Measurements from ENCODE around the gene AJAP1. TPM values are rescaled to one million over a fixed set of nuclear protein-coding genes. Genes with fewer than 3 reads are reported as not detected.

Gene AJAP1
- total and polyA plus RNA-seq, 2 of the 8 experiments (the other 6 are each of a cell fraction or from before 2014, with no cell fraction given): 1.9 to 6.2 TPM

- ChIA-PET POLR2A (ENCODE audit: partially characterized antibody) (no interaction called here), CTCF (ENCODE audit: partially characterized antibody) (interaction anchor here (0.9 to 2.4 kb wide), 3 partner anchors 14 to 30 kb away, joined by 3 to 8 read pairs (median 3); no protein-coding TSS in a partner anchor)
- peaks cover 3 to 7% (median 5%) of the 10 kb centered on the region in 4 experiments; a peak in 5 of 7 replicates for H3K4me1 ChIP-seq (replicated peaks in 1 of 4; ENCODE audit: control insufficient read depth in 3 of 4, insufficient read depth in 4 of 4, low read length in 3 of 4)
- H4K20me1 ChIP-seq (replicated peaks in 1 of 2; ENCODE audit: control insufficient read depth in 1 of 2, insufficient read depth in 2 of 2, low read length in 2 of 2): no peaks in the 10 kb centered on the region
- TF ChIP-seq SIRT6 (IDR thresholded peaks at IDR 0.05; ENCODE audit: low read length): no peak
- TF ChIP-seq EZH2 (IDR thresholded peaks at IDR 0.05; ENCODE audit: low read depth, low read length, severe bottlenecking): no peak
- TF ChIP-seq SP2 (IDR thresholded peaks at IDR 0.05; ENCODE audit: low read length): no peak
- no peak for TF ChIP-seq TCF12 (IDR thresholded peaks at IDR 0.05; ENCODE audit: low read depth, low read length)
- no peak for TF ChIP-seq CBX8 (IDR thresholded peaks at IDR 0.05; ENCODE audit: borderline replicate concordance, low read depth, low read length)
- no peak for TF ChIP-seq PHF8 (conservative IDR thresholded peaks at IDR 0.05; ENCODE audit: low read depth, low read length)
- TF ChIP-seq NRF1 (IDR thresholded peaks at IDR 0.05; ENCODE audit: low read depth, low read length): no peak
- no peak for TF ChIP-seq RNF2 (IDR thresholded peaks at IDR 0.05; ENCODE audit: borderline replicate concordance, low read depth, low read length, missing control alignments, poor library complexity, severe bottlenecking)
- no peak for TF ChIP-seq EGR1 (IDR thresholded peaks at IDR 0.05; ENCODE audit: borderline replicate concordance, low read depth, low read length)
- no peak for TF ChIP-seq SP1 (IDR thresholded peaks at IDR 0.05; ENCODE audit: low read depth, low read length)
- TF ChIP-seq TEAD4 (IDR thresholded peaks at IDR 0.05; ENCODE audit: low read depth, low read length): no peak
- no peak overlapping the region; the same call in 1 of the 2 replicates for H2BK5ac ChIP-seq (ENCODE audit: low read depth, low read length)
- no peaks in the 10 kb centered on the region; a peak in 1 of 7 replicates for H3K27me3 ChIP-seq (replicated peaks in 1 of 4; ENCODE audit: control insufficient read depth in 3 of 4, extremely low read depth in 1 of 4, insufficient read depth in 3 of 4, low read length in 3 of 4)
- H2AK5ac ChIP-seq (ENCODE audit: low read depth, low read length): peak overlapping the region; percentile 48; the same call in 1 of the 2 replicates
- H3K23me2 ChIP-seq (ENCODE audit: low read depth, low read length): no peaks in the 10 kb centered on the region
- H3K56ac ChIP-seq (replicated peaks; ENCODE audit: insufficient read length, low read depth, low read length): no peak overlapping the region
- H3K23ac ChIP-seq (ENCODE audit: insufficient read length): no peak overlapping the region
- no peak overlapping the region for H3K27ac ChIP-seq (ENCODE audit: low read depth, low read length)
- no peak for FAIRE-seq
- H2BK15ac ChIP-seq (ENCODE audit: low read length): no peak overlapping the region
- H3K9ac ChIP-seq (replicated peaks in 1 of 4; ENCODE audit: extremely low read depth in 1 of 4, low read depth in 3 of 4, low read length in 3 of 4): no peak overlapping the region
- no peaks in the 10 kb centered on the region for H3K36me3 ChIP-seq (ENCODE audit: control insufficient read depth in 2 of 4, insufficient read depth in 4 of 4, low read length in 3 of 4)
- no peak for DNase-seq (ENCODE audit: low read depth in 1 of 2, low spot score in 2 of 2)
- no peak overlapping the region for H2BK120ac ChIP-seq (replicated peaks; ENCODE audit: low read depth, low read length)
- no peak overlapping the region for H2BK20ac ChIP-seq (ENCODE audit: low read length)
- H3K14ac ChIP-seq (ENCODE audit: insufficient read length): no peak overlapping the region
- 84% methylated on average over 10 of the region's 11 CpGs; no CpG with 5 or more reads in 1 of the 2 experiments for WGBS, 2 experiments (ENCODE audit: extremely low coverage in 1 of 2, insufficient coverage in 1 of 2, insufficient read length in 1 of 2, insufficient replicate concordance in 2 of 2, low coverage in 1 of 2, low lambda C conversion rate in 2 of 2, missing lambda C conversion rate in 1 of 2)
- no peak overlapping the region for H4K91ac ChIP-seq (replicated peaks; ENCODE audit: insufficient read length, low read length)
- no peak overlapping the region for H4K5ac ChIP-seq (ENCODE audit: insufficient read length, low read depth, low read length)
- no peak overlapping the region for H3K4me3 ChIP-seq (ENCODE audit: extremely low read depth in 1 of 4, insufficient read depth in 2 of 4, low read depth in 3 of 4, low read length in 4 of 4)
- H3K4me2 ChIP-seq (ENCODE audit: insufficient read depth in 1 of 2, low read depth in 2 of 2, low read length in 2 of 2): no peak overlapping the region
- no peak overlapping the region for H4K8ac ChIP-seq (ENCODE audit: extremely low read depth, insufficient read depth, low read length)
- no peaks in the 10 kb centered on the region for H3K79me2 ChIP-seq (ENCODE audit: control insufficient read depth in 1 of 2, insufficient read depth in 2 of 2, low read length in 2 of 2)
- H3K4ac ChIP-seq (replicated peaks; ENCODE audit: insufficient read length, low read depth, low read length): no peak overlapping the region
- H3K9me3 ChIP-seq (ENCODE audit: insufficient read depth in 2 of 2, low read depth in 1 of 2, low read length in 1 of 2): no peaks in the 10 kb centered on the region
- H2BK12ac ChIP-seq (ENCODE audit: low read depth, low read length): no peak overlapping the region
- H3K18ac ChIP-seq (ENCODE audit: extremely low read depth, low read length): no peak overlapping the region
- no peak overlapping the region for H2AFZ ChIP-seq (ENCODE audit: low read length)
- no peaks in the 10 kb centered on the region for H3K79me1 ChIP-seq (ENCODE audit: low read depth, low read length)
Observed at GRCh38 chr1:4687943-4688342, 33.5 kb downstream of the AJAP1 start.

Measured in H1 (cell line).